DOHH2 (cell line): Measurements from ENCODE around the gene UBAC2.

Experiments used
- H3F3A ChIP-seq: fragments of 200-600 bp; sonication (generic), shearing (Covaris generic); 2 replicates; pipeline ENCODE4 v1.6.0; 2016; ENCODE audit warnings: antibody characterized with exemption, mild to moderate bottlenecking; ENCODE audit not compliant: control insufficient read depth, insufficient read depth
- H3K27ac ChIP-seq: fragments of 200-600 bp; sonication (generic); 2 replicates; pipeline ENCODE4 v1.5.1; 2014; ENCODE audit warnings: low read depth, mild to moderate bottlenecking, low read length, moderate library complexity
- H3K27me3 ChIP-seq: fragments of 200-600 bp; sonication (generic); 2 replicates; pipeline ENCODE4 v1.6.1; 2014; ENCODE audit warnings: mild to moderate bottlenecking, low read length, mixed read lengths; ENCODE audit not compliant: control insufficient read depth
- H3K36me3 ChIP-seq: fragments of 200-600 bp; sonication (generic); 2 replicates; pipeline ENCODE4 v1.6.1; 2014; ENCODE audit warnings: mild to moderate bottlenecking, low read length, moderate library complexity, mixed read lengths; ENCODE audit not compliant: control insufficient read depth
- H3K4me1 ChIP-seq: fragments of 200-600 bp; sonication (generic); 2 replicates; pipeline ENCODE4 v1.6.1; 2014; ENCODE audit warnings: mild to moderate bottlenecking, low read length, mixed read lengths; ENCODE audit not compliant: control insufficient read depth
- H3K4me2 ChIP-seq: fragments of 200-600 bp; sonication (generic); 2 replicates; pipeline ENCODE4 v1.6.0; 2014; ENCODE audit warnings: mild to moderate bottlenecking, low read length, moderate library complexity
- H3K4me3 ChIP-seq: fragments of 200-600 bp; sonication (generic); 2 replicates; pipeline ENCODE4 v1.5.1; 2014; ENCODE audit warnings: mild to moderate bottlenecking, low read length, mixed read lengths
- H3K79me2 ChIP-seq: fragments of 200-600 bp; sonication (generic); 2 replicates; pipeline ENCODE4 v1.6.1; 2014; ENCODE audit warnings: mild to moderate bottlenecking, low read length, mixed read lengths; ENCODE audit not compliant: control insufficient read depth
- H3K9me2 ChIP-seq: fragments of 200-600 bp; sonication (generic); replicated peaks from 2 replicates; pipeline ENCODE4 v1.6.1; 2014; ENCODE audit warnings: mild to moderate bottlenecking, low read length, mixed read lengths; ENCODE audit not compliant: control insufficient read depth
- H3K9me3 ChIP-seq: fragments of 200-600 bp; sonication (generic); 2 replicates; pipeline ENCODE4 v1.6.1; 2014; ENCODE audit warnings: antibody characterized with exemption, low read length, mixed read lengths; ENCODE audit not compliant: control insufficient read depth, insufficient read depth
- H4K20me1 ChIP-seq: fragments of 200-600 bp; sonication (generic); 2 replicates; pipeline ENCODE4 v1.6.0; 2014; ENCODE audit warnings: low read depth, mild to moderate bottlenecking, antibody characterized with exemption, low read length, moderate library complexity; ENCODE audit not compliant: control insufficient read depth, insufficient read depth
- EZH2phosphoT487 ChIP-seq: fragments of 200-600 bp; sonication (generic); IDR thresholded peaks from 2 replicates; pipeline ENCODE4 v1.6.1; 2017; ENCODE audit warnings: borderline replicate concordance, mild to moderate bottlenecking, antibody characterized with exemption, low read length, moderate library complexity, mixed read lengths
- TF ChIP-seq, protein P1 (sequence below): fragments of 200-600 bp; sonication (generic); IDR thresholded peaks from one replicate; pipeline ENCODE4 v1.5.1; 2014; ENCODE audit warnings: antibody characterized with exemption, mild to moderate bottlenecking, low read depth, low read length; ENCODE audit not compliant: poor library complexity, severe bottlenecking

The UBAC2 gene

DNA sequence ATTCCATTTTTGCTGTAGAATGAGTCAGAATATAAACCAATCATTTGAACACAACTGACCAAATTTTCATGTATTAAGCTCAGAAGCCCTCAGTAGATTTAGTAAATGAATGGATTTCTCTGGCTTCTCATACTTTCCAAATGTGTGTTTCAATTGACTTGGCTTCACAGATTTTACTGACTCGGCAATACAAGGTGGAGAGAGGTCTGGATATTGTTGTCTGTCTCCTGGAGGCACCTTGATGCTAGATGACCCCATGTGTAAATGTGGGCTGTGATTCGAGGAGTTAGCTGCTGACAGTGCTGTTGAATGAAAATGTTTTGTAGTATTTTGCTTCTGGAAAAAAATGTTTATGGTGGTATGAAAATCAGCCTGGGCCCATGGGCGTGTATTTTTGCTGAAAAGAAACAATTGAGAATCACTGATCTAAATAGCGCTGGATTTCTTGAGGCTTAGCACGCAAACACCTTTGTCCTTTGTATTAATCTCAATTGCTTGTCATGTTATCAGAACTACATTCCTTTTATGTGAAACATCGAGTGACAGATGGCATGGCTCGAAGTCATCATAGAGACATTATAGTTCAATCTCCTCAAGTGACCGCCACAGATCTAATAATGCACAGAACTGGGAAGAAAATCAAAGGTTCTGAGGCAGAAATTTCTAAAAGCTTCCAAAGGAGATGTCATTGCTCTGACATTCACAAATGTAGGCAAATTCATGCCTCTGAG, 41.2 kb upstream of the UBAC2 start:
- no peaks in the 10 kb centered on the region for H3K36me3 ChIP-seq
- no peaks in the 10 kb centered on the region for H3K4me1 ChIP-seq
- peaks cover 2% of the 10 kb centered on the region; the same call in 1 of the 2 replicates for H3K27me3 ChIP-seq
- H3K4me2 ChIP-seq = no peak overlapping the region
- TF ChIP-seq, protein P1, sequence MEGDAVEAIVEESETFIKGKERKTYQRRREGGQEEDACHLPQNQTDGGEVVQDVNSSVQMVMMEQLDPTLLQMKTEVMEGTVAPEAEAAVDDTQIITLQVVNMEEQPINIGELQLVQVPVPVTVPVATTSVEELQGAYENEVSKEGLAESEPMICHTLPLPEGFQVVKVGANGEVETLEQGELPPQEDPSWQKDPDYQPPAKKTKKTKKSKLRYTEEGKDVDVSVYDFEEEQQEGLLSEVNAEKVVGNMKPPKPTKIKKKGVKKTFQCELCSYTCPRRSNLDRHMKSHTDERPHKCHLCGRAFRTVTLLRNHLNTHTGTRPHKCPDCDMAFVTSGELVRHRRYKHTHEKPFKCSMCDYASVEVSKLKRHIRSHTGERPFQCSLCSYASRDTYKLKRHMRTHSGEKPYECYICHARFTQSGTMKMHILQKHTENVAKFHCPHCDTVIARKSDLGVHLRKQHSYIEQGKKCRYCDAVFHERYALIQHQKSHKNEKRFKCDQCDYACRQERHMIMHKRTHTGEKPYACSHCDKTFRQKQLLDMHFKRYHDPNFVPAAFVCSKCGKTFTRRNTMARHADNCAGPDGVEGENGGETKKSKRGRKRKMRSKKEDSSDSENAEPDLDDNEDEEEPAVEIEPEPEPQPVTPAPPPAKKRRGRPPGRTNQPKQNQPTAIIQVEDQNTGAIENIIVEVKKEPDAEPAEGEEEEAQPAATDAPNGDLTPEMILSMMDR = no peak
- no peak for TF ChIP-seq EZH2phosphoT487
- H3K27ac ChIP-seq = no peak overlapping the region
- no peaks in the 10 kb centered on the region for H3K79me2 ChIP-seq
- no peaks in the 10 kb centered on the region for H4K20me1 ChIP-seq
- no peak overlapping the region for H3K4me3 ChIP-seq
- no peaks in the 10 kb centered on the region for H3F3A ChIP-seq
- no peaks in the 10 kb centered on the region for H3K9me2 ChIP-seq
- no peaks in the 10 kb centered on the region for H3K9me3 ChIP-seq

DNA sequence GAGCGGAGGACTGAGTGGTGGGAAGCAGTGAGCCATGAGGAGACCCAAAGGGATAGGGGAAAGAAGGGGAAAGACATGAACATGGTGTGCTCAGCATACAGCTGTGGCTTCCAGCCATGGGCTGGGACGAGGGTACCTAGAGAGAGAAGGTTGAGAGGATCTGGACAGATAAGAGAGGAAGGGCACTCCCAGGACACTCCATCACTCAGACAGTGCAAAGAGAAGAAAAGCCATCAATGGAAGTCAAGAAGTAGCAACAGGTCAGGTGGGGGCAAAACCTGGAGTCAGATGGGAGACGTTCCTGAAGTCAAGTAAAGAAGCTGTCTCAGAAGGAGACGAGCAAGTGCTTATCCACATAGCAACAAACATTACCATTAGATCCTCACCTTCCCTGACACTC, 40.2 kb upstream of the UBAC2 start:
- H3K4me3 ChIP-seq = no peak overlapping the region
- no peaks in the 10 kb centered on the region for H3K9me2 ChIP-seq
- H3K36me3 ChIP-seq = no peaks in the 10 kb centered on the region
- no peaks in the 10 kb centered on the region for H3K79me2 ChIP-seq
- H3K9me3 ChIP-seq = no peaks in the 10 kb centered on the region
- no peaks in the 10 kb centered on the region for H3F3A ChIP-seq
- H3K27ac ChIP-seq = no peak overlapping the region
- H3K4me2 ChIP-seq = no peak overlapping the region
- H3K4me1 ChIP-seq = no peaks in the 10 kb centered on the region
- TF ChIP-seq, protein P1 = no peak
- no peak for TF ChIP-seq EZH2phosphoT487
- peaks cover 2% of the 10 kb centered on the region; the same call in 1 of the 2 replicates for H3K27me3 ChIP-seq
- no peaks in the 10 kb centered on the region for H4K20me1 ChIP-seq

DNA sequence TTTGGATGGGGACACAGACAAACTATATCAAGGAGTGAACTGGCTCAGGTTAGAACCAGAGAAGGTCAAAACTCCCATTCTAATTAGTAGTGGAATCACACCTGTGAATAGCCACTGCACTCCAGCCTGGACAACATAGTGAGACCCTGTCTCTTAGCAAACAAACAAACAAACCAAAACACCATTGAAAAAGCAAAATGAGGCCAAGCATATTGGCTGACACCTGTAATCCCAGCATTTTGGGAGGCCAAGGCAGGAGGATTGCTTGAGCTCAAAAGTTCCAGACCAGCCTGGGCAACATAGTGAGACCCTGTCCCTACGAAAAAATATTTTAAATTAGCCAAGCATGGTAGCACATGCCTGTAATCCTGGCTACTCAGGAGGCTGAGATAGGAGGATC, 39.1 kb upstream of the UBAC2 start:
- no peaks in the 10 kb centered on the region for H4K20me1 ChIP-seq
- H3K36me3 ChIP-seq = no peaks in the 10 kb centered on the region
- no peak overlapping the region for H3K4me3 ChIP-seq
- no peaks in the 10 kb centered on the region for H3K9me2 ChIP-seq
- H3K4me2 ChIP-seq = no peak overlapping the region
- no peaks in the 10 kb centered on the region for H3K79me2 ChIP-seq
- no peak overlapping the region for H3K27ac ChIP-seq
- peaks cover 2% of the 10 kb centered on the region; the same call in 1 of the 2 replicates for H3K27me3 ChIP-seq
- H3K4me1 ChIP-seq = no peaks in the 10 kb centered on the region
- no peaks in the 10 kb centered on the region for H3F3A ChIP-seq
- no peaks in the 10 kb centered on the region for H3K9me3 ChIP-seq
- no peak for TF ChIP-seq EZH2phosphoT487
- TF ChIP-seq, protein P1 = no peak
